Thoracic aorta (tissue), 2 donors: ENCODE results near the gene SLC9B1. TPM values are rescaled to one million over a fixed set of nuclear protein-coding genes. Genes with fewer than 3 reads are reported as not detected.

Source experiments
- ATAC-seq: fragments of 150-250 bp; one replicate; pipeline ENCODE4 v1.8.0; 2017; ENCODE audit warnings: low read depth; ENCODE audit not compliant: insufficient number of reproducible peaks, low FRiP score
- DNase-seq: peaks from one replicate; pipeline ENCODE4 v3.0.0-alpha.2; 2020; ENCODE audit warnings: low spot score
- H3K27ac ChIP-seq, 2 donors: fragments of 200-600 bp; sonication (generic); 1 replicate in 1 of 2; 2 replicates in 1 of 2; pipeline ENCODE4 v1.5.1; 2016; ENCODE audit warnings: mild to moderate bottlenecking in 2 of 2, moderate library complexity in 2 of 2
- H3K27me3 ChIP-seq: fragments of 200-600 bp; sonication (generic); replicated peaks from 2 replicates; pipeline ENCODE4 v1.6.0; 2016; ENCODE audit warnings: mild to moderate bottlenecking; ENCODE audit not compliant: insufficient read depth
- H3K36me3 ChIP-seq: fragments of 200-600 bp; sonication (generic); one replicate; pipeline ENCODE4 v1.5.1; 2016
- H3K4me1 ChIP-seq, 2 donors: fragments of 200-600 bp; sonication (generic); 1 replicate in 1 of 2; 2 replicates in 1 of 2; pipeline versions ENCODE4 v1.5.1 to v1.6.0; 2016; ENCODE audit warnings: low read depth in 2 of 2, mild to moderate bottlenecking in 1 of 2; ENCODE audit not compliant: control insufficient read depth in 1 of 2
- H3K4me3 ChIP-seq: fragments of 200-600 bp; sonication (generic); 2 replicates; pipeline ENCODE4 v1.5.1; 2016; ENCODE audit warnings: mild to moderate bottlenecking
- H3K9me3 ChIP-seq: fragments of 200-600 bp; sonication (generic); 2 replicates; pipeline ENCODE4 v1.5.1; 2016
- total RNA-seq, 2 donors: library from RNA; depleted of rRNA; stranded (reverse); fragments of >200 nt; gene quantifications; one replicate each; pipeline versions ENCODE4 v1.1.0 to v1.2.3, GENCODE V29; 2016
- TF ChIP-seq, protein P1 (sequence below): fragments of 200-600 bp; sonication (generic); IDR thresholded peaks from one replicate; pipeline ENCODE4 v1.5.1; 2019; ENCODE audit warnings: antibody characterized with exemption

The SLC9B1 gene
- total RNA-seq, 2 donors from 2014 or later = not detected

DNA sequence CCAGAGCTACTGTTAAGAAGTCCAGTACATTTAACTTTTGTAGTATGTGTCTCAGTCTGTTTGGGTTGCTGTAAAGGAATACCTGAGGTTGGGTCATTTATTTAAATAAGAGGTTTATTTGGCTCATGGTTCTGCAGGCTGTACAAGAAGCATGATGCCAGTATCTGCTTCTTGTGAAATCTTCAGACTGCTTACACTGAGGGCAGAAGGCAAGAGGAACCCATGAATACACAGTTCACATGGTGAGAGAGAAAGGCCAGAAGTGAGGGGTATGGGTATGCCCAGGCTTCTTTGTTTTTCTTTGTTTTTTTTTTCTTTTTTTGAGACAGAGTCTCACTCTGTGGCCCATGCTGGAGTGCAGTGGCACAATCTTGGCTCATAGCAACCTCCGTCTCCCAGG lies 156.8 kb downstream of the SLC9B1 start:
- DNase-seq = no peak
- Histone ChIP-seq H3K27ac (no peak overlapping the region), H3K36me3 (no peaks in the 10 kb centered on the region), H3K9me3 (peaks cover 7% of the 10 kb centered on the region), H3K4me3 (no peak overlapping the region), H3K27me3 (no peaks in the 10 kb centered on the region), H3K4me1 (peaks cover 0 to 3% of the 10 kb centered on the region in 2 donors)
- ATAC-seq = no peak
- TF ChIP-seq, protein P1, sequence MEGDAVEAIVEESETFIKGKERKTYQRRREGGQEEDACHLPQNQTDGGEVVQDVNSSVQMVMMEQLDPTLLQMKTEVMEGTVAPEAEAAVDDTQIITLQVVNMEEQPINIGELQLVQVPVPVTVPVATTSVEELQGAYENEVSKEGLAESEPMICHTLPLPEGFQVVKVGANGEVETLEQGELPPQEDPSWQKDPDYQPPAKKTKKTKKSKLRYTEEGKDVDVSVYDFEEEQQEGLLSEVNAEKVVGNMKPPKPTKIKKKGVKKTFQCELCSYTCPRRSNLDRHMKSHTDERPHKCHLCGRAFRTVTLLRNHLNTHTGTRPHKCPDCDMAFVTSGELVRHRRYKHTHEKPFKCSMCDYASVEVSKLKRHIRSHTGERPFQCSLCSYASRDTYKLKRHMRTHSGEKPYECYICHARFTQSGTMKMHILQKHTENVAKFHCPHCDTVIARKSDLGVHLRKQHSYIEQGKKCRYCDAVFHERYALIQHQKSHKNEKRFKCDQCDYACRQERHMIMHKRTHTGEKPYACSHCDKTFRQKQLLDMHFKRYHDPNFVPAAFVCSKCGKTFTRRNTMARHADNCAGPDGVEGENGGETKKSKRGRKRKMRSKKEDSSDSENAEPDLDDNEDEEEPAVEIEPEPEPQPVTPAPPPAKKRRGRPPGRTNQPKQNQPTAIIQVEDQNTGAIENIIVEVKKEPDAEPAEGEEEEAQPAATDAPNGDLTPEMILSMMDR = no peak

DNA sequence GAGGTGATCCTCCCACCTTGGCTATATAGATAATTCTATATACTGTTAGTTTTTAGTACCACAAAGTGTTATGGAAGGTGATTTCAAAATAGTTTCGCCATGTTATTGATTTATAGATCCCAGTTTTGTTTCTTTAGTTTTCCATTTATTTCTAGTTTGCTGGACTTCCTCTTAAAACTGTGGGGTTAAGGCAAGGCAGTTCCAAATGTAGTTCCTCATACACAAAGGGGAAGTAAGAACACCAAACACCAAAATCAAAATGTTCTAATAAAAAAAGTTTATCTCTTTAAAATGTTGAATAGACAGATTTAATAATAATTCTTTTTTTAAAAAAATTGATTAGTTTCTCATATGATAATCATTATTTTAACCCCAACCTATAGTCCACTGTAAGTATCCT lies 157.5 kb downstream of the SLC9B1 start:
- Histone ChIP-seq H3K4me3 (no peak overlapping the region), H3K9me3 (peaks cover 7% of the 10 kb centered on the region), H3K27me3 (no peaks in the 10 kb centered on the region), H3K4me1 (no peaks in the 10 kb centered on the region), H3K36me3 (no peaks in the 10 kb centered on the region), H3K27ac (no peak overlapping the region)
- TF ChIP-seq, protein P1 = no peak
- no peak for DNase-seq
- ATAC-seq = no peak

DNA sequence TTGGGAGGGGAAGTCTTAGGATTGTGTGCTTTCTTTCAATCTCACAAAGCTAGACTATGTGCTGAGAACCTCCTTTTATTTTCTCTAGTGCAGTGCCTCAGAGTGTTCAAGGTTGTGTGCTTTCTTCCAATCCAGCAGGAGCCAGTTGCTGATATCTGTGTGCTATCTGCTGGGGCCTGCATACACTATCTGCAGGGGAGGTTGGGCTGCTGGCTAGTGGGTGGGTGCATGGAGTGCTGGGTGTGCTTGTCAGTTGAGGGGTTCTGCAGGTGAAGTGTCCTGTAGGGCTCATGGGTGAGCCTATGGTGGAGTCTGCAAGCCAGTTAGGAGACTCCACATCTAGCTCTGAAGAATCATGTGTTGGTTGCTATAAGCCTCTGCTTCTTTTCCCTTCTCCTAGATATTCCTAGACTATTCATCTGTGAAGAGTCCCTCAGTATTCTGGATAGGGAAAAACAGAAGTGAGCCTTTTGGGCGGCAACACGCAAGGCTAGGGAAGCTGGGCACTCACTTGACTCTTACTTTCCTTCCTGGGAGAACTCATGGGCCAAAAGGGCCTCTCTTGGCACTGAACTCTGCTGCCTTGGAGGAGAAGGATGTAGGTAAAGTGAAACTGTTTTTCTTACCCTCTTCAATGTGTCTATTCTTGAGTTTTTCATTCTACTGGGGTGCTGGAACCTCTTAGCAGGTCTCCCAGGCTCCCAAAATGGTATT lies 158.7 kb downstream of the SLC9B1 start:
- Histone ChIP-seq H3K4me1 (no peaks in the 10 kb centered on the region), H3K4me3 (no peak overlapping the region), H3K36me3 (no peaks in the 10 kb centered on the region), H3K27ac (no peak overlapping the region), H3K9me3 (peaks cover 7% of the 10 kb centered on the region), H3K27me3 (no peaks in the 10 kb centered on the region)
- no peak for DNase-seq
- ATAC-seq = no peak
- TF ChIP-seq, protein P1 = no peak

DNA sequence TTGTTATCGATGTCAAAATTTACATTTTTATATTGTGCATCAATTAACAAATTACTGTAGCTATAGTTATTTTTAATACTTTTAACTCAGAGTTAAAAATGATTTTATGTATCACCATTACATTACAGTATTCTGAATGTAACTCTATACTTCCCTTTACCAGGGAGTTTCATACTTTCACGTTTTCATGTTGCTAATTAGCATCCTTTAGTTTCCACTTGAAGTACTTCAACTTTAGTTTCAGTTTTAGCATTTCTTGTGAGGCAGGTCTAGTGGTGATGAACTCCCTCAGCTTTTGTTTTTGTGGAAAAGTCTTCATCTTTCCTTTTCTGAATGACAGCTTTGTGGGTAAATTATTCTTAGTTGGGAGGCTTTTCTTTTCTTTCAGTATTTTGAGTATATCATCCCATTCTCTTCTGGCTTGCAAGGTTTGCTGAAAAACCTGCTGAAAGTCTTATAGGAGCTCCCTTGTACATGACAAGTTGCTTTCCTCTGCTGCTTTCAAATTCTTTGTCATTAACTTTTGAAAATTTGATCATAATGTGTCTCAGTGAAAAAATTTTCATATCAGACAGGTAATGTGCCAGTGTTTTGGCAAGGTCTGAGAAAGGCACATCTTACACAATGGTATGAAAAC lies 160.6 kb downstream of the SLC9B1 start:
- Histone ChIP-seq H3K4me1 (no peaks in the 10 kb centered on the region), H3K4me3 (no peak overlapping the region)
- no peak for ATAC-seq

More for the DNA sequence above, 160.6 kb downstream of the SLC9B1 start:
- Histone ChIP-seq H3K9me3 (peaks cover 7% of the 10 kb centered on the region), H3K36me3 (no peaks in the 10 kb centered on the region), H3K27me3 (no peaks in the 10 kb centered on the region), H3K27ac (no peak overlapping the region)
- TF ChIP-seq, protein P1 = no peak
- DNase-seq = no peak

Other genes with a start within 250 kb of the SLC9B1 start
- 100 to 1,000 TPM; 245 to 376 TPM for gene UBE2D3, start 192.2 kb downstream of the SLC9B1 start, total RNA-seq
- 10 to 100 TPM in 1 of 2 donors, 1 to 10 TPM in 1; 4.9 to 10.2 TPM for gene CISD2, start 150.7 kb downstream of the SLC9B1 start, total RNA-seq
- 10 to 100 TPM in 1 of 2 donors, 1 to 10 TPM in 1; 8.7 to 40.6 TPM for gene SLC9B2, start 57.1 kb upstream of the SLC9B1 start, total RNA-seq
- 10 to 100 TPM; 62.2 to 63.0 TPM for gene BDH2, start 80.1 kb upstream of the SLC9B1 start, total RNA-seq
- 1 to 10 TPM in 1 of 2 donors, under 1 TPM in 1; 0.41 to 1.3 TPM for gene CENPE, start 178.6 kb upstream of the SLC9B1 start, total RNA-seq